ENCODE results near the gene CDH23.

CDH23 gene

DNA sequence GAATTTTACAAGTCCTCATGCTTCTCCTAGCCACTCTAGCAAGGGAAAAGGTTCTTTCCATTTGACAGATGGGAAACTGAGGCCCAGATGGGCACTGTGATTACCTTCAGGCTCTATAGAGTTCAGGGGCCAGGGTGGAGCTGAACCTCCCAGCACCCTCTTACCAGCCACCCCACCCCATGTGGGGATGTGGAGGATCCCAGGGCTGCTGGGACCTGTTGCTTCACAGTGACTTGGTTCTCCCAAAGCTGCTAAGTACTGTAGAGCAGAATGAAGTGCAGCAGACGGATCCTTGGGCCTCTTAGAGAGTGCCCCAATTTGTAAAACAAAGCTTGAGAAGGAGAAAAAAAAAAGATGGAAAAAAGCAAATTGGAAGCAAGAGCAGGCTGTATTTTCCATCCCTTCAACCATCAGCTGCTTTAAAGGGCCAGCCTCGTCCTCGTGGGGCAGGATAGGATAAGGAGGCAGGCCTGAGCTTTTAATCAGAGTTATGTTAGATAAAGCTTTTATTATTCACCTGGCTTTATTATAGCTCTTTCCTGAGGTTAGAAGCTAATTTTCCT is 147.0 kb downstream of the CDH23 start:
- DNase-seq: no peak

DNA sequence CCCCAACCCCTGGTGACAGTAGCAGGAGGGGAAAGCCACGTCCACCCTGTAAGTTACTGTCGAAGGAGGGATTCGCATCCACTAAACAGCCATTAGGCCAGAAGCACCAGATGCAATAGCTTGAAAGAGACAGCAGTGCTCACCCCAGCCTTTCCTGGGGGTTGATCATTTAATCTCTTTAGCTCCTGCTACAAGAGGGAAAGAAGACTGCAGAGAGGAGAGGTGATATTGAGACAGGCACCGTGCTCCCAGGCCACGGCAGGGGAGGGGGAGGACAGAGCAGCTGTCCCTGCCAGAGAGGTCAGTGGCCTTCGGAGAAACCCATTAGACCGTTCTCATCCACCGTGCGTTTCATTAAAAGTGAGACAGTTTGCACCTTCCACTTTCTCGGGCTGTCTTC is 148.3 kb downstream of the CDH23 start:
- DNase-seq: no peak

DNA sequence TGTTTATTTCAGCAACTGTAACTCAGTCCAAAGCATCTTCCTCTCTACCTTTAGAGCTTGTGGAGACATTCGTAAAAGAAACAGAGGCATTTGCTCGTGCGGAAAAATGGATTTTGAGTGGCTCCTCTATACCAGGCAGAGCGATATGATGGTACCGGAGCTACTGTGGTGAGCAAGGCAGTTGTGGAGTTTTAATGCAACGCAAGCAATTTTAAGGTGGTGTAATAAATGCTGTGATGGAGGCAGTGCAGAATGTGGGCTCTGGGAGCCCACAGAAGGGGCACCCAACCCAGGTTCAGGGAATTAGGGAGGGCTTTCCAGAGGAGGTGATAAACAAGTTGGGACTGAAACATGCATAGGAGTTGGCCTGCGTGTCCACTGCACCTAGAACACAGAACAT is 149.5 kb downstream of the CDH23 start:
- no peak for DNase-seq

DNA sequence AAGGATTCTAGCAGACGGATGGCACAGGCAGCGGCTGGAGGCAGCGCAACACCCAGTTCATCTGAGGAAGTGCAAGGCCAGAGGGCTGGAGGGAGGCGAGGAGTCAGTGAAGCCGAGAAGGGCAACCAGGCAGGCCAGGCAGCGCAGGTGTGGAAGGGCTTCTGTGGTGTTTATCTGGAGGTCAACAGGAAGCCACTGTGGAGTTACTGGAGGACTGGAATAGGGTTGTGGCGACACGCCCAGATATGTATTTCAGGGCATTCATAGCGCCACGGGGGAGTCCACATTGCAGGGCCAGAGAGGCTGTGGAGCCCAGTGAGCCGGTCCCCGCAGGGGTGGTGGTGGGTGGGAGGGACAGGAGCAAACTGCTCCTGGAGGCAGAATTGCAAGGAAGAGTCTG is 150.6 kb downstream of the CDH23 start:
- no peak for DNase-seq

DNA sequence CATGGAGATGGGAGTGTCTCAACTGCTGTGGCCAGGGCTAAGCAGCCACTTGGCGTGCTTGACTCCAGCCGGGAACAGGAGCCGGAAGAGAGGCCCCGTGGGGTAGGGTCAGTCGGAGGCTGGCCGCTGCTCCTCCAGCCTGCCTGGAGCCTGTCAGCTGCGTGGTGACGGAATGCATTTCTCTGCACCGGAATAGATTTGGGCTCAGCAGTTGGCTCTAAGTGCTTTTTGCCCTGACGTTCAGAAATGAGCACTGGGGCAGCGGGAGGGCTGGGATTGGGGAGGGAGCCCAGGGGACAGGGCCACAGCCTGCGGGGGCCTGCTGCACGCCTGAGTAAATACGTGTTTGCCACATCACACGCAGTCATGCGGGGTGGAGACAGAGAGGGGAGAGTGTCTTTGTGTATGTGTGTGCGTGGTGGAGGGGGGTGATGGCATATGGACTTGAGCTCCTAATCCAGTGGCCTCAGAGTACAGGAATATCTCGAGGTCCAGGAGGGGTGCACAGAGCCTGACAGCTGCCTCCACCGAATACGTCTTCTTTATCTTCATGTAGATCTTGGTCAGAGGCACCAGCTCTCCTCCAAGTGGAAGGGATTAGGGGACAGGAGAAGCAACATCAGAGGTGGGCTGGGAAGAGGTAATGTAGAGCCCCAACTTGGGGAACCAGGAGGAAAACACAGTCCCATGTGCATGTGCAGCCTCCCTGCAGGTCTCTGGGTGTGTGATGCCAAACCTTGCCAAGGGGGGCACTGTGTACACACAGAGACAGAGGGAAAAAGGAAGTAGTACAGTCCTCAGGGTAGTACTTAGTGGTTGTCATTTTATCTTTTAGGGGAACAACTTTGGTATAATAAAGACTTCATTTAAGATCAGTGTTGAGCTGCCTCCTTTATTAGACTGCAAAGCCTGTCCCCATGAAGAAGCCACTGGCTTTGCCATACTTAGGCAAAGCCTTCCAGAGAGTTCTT is 151.4 kb downstream of the CDH23 start:
- no peak for DNase-seq

DNA sequence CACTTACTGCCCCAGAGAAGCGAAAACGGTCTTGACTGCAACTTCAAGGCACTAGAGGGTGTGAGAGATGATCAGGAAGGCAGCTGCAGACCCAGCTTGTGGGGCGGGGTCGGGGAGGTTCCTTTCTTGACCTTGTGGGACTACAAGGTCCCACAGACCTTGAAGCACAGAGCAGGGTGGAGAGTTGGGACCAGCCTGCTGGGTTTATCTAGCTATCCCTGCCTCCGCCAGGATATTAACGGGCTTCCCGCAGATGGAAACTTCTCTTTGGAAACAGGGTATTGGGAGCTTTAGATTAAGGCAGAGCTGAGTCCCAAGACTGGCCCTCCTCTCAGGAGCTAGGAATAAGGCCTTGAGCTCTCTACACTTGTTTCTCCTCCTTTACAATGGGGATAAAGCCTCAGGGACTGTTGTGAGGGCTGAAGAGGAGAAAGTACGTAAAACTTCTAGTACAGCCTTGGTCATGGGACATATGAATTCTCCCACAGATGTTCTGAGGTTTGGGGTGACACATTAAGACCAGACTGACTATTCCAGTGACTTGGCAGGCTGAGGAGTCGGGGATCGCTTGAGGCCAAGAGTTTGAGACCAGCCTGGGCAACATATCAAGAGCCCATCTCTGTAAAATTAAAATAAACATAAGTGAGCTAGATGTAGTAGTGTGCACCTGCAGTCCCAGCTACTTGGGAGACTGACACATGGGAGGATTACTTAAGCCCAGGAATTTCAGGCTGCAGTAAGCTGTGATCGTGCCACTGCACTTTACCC is 153.2 kb downstream of the CDH23 start:
- no peak for DNase-seq

DNA sequence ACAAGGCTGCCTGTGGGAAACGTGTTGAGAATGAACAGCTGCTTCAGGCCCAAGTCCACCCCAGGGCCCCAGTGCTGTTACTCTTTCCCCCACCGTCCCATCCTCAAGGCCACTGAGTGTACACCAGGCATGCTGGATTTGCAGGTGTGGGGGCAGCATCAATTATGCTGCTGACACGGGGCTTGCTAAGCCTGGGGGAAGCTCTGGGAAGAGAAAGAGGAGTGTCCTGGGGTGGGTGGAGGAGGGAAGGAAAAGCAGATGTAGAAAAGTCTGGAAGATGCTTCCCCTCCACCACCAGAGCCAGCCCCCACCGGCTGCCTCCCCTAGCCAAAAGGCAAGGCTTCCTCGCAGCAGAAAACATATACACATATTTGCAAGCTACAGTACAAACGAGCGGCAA is 153.9 kb downstream of the CDH23 start:
- DNase-seq: no peak

DNA sequence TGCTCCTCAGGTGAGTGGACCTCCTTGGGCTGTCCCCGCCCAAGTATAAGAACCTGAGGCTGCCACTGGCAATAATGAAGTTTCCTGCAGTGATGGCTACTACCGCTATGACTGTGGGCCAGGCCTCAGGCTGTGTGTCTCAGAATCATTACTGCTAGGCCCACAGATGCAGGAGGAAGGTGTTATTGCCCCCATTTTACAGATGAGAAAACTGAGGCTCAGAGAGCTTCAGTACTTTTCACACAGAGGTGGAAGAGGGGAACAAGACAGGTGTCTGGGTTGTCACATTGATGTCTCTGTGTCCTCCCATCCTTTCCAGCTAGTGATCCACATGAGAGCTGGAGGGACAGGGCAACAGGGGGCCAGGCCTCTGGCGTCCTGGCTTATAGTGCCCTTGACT is 155.2 kb downstream of the CDH23 start:
- no peak for DNase-seq

DNA sequence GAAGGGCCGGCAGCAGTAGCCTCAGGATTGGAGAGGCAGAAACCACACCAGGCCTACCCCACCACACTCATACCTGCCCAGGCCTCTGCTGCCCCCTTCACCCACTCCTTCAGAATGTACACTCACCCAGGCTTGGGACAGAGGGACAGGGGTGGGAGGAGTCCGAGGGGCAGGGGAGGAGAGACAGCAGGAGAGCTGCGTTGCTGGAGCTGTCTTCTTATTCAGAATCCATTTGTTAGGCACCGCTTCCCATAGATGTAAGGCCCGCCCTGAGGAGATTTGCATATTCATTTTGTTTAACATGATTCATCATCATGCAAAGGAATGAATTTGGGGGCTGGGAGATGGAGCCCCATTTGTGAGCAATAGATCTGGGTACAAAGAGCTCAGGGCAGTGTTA is 156.7 kb downstream of the CDH23 start:
- no peak for DNase-seq

DNA sequence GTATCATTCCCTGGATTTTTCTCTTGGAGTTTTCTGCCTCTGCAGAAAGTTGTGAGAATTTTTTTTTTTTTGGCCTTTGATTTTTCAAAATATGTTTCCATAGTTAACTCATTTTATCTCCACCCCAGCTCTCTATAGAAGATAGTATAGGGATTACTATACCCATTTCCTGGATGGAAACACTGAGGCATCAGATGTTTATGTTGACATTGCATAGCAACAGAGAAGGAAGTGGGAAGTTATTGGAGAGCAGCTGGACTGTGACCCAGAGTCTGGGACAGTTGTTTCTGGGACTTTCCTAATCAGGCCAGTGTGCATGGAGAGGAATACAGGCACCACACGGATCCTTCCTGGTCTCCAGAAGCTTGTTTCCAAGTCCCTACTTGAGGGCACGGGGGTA is 158.0 kb downstream of the CDH23 start:
- no peak for DNase-seq

DNA sequence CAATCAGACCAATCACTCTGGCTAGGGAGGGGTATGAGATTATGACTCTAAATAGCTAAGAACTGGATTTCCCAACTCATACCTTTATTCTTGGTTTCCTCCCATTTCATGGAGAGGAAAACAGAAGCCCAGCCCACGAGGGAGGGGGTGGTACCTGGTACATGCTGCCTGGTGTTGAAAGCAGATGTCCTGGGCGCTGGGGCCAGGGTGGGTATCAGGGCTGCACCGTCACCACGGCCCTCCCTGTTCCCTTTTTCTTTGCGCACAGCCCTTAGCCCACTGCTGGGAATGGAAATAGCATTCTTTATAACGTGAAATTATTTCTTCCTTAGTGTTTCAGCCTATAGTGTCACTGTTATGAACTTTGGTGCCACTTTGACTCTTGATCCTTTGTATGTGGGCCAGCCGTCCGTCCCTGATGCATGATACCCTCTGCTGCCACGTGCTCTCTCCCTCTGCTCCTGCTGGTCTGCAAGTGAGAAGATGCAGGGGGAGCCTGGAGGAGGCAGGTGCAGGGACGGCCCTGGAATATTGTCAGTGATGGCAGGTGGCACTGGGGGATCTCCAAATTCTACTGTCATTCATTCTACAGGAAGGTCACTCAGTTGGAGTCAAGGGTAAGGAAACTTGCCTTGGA is 158.5 kb downstream of the CDH23 start:
- no peak for DNase-seq

DNA sequence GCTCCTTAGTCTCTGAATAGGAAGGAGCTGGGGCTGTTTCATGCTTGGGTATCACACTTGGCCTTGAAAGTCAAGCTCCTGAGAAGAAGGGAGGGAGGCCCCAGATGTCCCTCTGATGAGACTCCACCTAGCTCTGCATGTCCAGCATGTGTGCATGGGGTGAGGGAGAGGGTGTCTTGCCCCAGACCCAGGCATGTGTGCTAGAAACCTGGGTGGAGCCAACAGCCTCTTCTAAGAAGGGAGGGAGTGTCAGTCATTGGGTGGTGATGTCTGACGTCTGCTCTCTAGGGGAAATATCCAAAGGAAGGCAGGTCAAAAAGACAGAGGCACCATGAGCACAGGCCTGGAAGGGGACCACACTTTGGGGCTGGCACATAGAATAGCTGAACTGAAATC is 159.0 kb downstream of the CDH23 start:
- DNase-seq: no peak

DNA sequence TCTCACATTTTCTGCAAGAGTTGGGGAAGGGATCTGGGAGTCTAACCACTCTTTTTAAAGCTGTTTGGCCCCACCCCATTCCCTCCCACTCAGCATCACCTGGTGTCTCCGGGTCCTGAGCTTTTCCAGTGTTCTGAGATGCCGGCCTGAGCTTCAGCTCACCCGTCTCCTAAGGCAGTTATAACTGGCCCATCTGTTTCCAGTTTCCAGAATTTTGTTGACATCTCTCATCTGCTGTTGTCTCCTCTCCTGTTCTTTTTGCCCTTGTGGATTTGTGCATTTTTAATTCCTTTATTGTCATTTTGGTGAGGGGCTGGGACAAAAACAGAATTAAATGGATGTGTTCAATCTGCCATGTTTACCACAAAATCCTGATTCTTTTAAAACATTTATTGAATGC is 162.3 kb downstream of the CDH23 start:
- DNase-seq: no peak

DNA sequence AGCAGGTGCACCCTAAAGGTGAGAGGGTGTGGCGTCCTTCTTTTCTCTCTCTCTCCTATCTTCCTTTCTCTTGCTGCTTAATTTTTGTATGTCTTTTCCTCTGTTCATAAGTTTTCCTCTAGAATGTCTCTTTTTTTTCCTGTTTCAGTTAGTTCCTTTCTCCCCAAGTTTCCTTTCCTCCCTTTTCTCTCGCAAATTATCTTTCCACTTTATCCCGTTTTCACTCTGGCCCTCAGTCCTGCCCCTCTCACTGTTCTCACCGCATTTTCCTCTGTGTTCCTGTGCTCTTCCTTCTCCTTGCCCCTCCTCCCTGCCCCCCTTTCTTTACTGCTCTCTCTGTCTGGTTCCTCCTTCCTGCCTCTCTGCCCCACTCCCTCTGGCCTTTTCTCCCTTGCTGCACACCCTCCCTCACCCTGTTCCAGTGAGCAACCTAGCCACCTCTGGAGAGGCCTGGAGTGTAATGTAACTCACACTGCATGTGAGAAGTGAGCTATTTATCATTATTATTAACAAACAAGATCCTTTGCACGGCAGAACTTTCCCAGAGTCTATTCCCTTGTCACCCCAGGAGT is 164.4 kb downstream of the CDH23 start:
- no peak for DNase-seq

DNA sequence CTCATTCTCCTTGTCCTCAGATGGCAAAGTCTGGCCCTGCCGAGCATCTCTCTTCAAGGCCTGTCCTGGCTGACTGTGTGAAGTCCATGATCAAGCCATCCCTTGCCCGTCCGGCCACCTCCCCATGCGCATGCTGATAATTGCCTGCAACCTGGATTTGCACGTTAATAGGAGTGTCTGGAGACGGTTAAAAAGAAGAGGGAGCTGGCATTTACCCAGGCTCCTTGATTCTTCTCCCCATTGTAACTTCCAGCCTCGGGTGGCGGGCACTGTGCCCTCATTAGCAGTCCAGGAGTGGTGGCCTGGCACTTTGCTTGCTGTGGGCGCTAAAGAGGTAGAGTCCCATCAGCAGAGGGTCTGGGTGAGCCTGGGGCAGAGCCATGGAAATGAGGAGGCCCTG is 165.5 kb downstream of the CDH23 start:
- DNase-seq: no peak

DNA sequence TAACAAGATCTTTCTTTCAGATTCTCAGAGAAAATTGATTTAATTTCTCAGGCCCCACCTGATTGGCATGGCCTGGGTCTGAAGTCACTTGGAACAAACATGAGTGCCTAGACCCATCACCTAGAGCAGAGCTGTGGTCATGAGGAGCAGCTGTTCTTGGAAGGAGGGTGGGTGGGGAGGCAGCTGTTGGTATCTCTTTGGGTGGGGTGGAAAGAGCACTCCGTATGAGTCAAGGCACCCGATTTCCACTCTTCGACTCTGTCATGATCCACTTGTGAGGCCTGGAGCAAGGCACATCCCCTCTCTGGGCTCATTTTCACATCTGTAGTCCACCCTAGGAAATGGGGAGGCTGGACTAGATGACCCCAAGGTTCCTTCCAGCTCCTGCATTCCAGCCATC is 166.2 kb downstream of the CDH23 start:
- DNase-seq: no peak

DNA sequence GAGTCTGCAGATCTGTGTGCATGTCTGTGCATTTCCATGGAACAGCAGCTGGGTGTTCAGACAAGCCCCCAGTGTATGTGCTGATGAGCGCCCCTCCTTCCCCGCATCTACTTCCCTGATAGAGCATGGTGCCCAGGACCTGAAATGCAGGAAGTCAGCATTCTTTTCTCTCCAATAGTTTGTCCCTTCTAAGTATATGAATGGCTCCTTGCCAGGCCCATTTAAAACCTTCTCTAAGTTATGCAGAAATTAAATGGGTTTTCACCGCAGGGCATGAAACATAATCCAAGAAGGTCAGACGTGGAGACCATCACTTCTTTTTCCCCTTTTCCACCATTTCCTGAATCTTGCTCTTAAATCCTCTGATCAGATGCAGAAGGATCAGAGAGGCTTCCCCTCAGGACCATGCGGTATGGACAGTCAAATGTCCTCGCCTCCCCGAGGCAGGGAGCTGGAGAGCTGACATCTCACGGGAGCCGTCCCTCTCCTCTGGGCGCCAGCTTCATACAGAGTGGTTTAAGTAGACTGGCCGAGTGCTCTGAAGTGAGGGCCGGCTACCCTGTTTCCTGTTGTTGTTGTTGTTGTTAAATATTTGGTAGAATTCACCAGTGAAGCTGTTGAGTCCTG is 167.6 kb downstream of the CDH23 start:
- no peak for DNase-seq

DNA sequence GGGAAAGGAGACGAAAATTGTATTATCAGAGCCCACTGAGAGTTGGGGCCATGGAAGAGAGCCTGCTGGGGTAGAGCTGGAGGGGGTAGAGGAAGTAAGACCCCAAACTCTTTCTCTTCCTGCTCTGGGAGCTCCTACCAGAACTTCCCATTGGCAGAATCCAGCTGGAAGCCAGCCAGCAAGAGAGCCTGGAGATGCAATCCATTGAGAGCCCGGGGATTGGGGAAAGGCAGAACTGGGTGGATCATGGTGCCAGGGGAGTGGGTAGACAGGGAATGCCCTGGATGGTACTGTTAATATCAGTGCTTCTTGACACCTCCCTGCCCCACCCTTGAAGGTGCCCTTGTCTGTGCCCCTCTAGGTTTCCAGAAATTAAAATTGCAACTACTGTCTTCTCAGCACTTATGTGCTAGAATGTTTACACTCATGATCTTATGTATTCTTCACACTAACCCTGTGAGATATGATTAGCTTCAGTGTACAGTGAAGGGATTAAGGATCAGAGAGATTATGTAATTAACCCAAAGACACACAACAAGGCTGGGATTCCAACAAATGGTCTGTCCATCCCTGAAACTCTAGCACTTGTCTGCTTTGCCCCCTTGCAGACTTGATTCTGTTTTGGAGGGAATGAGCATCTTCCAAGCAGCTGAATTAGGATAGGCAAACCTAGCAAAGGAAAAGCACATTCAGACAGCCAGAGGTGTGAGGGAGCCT is 168.7 kb downstream of the CDH23 start:
- no peak for DNase-seq

DNA sequence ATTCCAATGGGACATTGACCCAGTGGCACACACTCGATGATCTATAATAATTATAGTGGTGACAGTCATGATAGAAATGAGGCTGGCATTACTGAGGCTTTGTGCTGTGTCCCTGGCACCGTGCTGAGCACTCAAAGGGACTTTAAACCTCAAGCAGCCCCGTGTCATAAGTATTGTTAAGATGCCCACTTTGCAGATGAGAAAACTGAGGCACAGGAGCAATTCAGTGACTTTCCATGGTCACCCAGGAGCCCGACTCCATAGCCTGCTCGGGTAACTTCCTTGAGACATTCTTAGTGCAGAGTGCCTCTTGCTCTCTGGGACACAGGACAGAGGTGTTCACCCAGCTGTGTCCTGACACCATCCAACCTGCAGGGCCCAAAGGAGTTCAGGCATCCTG is 170.3 kb downstream of the CDH23 start:
- DNase-seq: no peak

DNA sequence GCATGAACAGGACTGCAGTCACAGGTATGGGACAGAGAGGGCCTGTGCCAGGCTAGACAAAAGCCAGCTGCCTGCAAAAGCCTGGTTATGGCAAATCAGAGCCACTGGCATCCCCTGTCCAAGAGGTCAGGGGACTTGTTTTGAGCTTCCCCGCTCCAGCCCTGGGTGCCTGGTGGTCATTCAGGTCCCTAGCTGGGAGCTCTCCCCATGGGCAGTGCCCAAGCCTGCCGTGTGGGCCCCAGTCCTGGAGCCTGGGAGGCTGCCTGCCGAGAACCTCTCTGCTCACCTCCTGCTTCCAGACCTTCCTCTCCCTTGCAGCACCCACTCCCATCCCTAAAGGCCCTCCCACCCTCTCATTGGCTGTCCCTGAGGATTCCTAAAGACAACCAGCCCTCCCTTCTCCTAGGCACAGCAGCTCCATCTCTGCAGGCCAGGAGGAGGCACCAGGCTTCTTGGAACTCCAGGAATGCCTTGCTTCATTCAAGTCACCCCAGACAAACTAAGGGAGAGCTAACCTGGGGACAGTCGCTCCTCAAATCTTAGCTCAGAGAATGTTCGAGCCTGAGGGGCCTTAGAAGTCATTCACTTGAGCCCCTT is 172.3 kb downstream of the CDH23 start:
- no peak for DNase-seq

Measured in stimulated activated CD4-positive, alpha-beta T cell treated with anti-CD3 and anti-CD28 coated beads, Interleukin-12 subunit alpha, Interleukin-12 subunit beta, amount 100 ng/mL, for 4 hours (primary cell).